Measurements from ENCODE around the gene COX8A. TPM values are rescaled to one million over a fixed set of nuclear protein-coding genes. Genes with fewer than 3 reads are reported as not detected.

Gene COX8A
- total RNA-seq, 1 donor: 225 TPM

DNA sequence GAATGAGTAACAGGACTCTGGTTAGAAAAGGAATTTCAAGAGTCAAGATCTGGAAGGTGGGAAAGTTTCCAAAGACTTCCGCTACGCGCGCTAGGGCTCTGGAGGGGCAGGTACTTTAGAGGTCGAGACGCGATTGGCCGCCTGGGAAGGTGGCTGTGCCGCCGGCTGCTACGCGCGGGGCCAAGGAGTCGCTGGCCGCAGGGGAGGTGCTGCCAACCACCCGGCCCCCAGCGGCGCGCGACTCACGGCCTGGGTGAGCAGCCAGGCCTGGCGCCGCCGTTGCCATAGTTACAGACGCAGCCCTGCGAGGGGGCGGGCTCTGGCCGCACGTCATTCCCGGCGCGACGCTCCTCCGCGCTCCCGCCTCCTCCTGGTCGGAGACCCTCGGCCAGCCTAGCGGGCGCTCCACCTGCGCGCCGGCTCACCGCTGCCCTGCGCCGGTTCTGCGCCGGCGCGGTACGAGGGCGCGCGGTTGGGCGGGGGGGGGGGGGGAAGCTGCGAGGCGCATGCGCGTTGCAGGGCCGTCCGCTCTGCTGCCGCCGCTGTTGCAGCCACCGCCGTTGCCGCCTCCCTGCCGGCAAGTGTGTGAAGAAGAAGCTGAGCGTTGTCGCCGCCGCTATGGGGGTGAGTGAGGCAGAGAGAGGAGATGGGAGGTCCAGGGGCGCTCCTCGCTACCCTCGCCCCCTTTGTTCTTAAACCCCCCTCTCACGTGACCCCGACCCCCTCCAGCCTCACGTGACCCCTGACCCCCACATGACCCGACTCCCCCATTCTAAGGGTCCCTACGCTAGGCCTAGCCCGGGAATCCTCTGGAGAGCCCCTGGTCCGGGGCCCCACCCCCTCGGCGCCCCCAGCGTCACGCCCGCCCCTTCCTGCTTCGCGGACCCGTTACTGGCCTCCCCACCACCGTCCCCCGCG is 35.7 kb upstream of the COX8A start, which contains the start of gene NAA40:
TSS of gene NAA40 (plus strand) at position 524 of the 918 bp plus-strand sequence. CDS start at position 619, 95 bp downstream.
- TF ChIP-seq, protein P1, sequence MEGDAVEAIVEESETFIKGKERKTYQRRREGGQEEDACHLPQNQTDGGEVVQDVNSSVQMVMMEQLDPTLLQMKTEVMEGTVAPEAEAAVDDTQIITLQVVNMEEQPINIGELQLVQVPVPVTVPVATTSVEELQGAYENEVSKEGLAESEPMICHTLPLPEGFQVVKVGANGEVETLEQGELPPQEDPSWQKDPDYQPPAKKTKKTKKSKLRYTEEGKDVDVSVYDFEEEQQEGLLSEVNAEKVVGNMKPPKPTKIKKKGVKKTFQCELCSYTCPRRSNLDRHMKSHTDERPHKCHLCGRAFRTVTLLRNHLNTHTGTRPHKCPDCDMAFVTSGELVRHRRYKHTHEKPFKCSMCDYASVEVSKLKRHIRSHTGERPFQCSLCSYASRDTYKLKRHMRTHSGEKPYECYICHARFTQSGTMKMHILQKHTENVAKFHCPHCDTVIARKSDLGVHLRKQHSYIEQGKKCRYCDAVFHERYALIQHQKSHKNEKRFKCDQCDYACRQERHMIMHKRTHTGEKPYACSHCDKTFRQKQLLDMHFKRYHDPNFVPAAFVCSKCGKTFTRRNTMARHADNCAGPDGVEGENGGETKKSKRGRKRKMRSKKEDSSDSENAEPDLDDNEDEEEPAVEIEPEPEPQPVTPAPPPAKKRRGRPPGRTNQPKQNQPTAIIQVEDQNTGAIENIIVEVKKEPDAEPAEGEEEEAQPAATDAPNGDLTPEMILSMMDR (IDR thresholded peaks at IDR 0.05; ENCODE audit: insufficient read depth, low read depth, low read length): peak; percentile 1
- H3K4me3 ChIP-seq (ENCODE audit: low read depth, low read length): peak within 1 kb of the TSS; percentile 92
- peak; percentile 91 for DNase-seq (ENCODE audit: low read depth)

DNA sequence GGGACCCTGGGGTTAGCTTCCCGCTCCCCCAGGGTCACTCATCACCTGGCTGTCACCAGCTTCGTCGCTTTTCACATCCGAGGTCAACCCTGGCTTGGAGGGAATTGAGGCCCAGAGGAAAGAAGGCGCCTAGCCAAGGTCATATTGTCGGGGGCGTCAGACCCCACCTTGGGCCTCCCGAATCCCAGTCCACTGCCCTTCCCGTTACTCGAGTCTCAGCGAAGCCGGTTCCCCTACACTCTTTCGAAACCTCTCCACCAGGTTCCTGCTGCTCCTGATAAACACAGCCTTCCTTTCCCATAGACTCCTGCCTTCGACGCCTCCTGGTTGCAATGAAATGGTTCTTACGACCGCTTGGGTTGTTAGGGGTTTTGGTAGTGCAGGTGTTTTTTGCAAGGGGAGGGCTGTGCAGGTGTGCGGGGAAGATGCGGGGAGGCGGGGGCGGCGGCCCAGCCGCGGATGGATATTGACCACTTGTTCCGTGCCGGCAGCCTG is 35.0 kb upstream of the COX8A start:
- DNase-seq (ENCODE audit: low read depth): peak; percentile 44
- peak overlapping the region; percentile 92 for H3K4me3 ChIP-seq (ENCODE audit: low read depth, low read length)
- TF ChIP-seq, protein P1 (IDR thresholded peaks at IDR 0.05; ENCODE audit: insufficient read depth, low read depth, low read length): no peak

DNA sequence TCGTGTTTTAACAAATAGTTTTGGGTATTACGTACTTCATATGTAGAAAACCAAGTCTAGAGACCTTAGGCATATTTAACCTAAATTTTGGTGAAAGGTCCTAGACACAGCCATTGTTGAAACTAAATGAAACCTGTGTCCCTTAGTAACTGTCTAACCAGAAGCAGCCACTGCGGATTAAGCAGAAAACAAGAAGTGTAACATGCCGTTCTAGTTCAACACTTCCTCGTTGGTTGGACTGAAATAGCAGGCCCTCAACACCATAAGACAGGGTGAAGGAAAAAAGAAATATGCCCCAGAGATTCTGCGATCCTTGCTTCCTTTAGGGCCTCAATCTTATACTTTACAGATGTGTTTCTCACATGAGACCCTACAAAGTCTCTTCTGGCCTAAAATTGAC is 33.6 kb upstream of the COX8A start:
- no peak for DNase-seq (ENCODE audit: low read depth)

DNA sequence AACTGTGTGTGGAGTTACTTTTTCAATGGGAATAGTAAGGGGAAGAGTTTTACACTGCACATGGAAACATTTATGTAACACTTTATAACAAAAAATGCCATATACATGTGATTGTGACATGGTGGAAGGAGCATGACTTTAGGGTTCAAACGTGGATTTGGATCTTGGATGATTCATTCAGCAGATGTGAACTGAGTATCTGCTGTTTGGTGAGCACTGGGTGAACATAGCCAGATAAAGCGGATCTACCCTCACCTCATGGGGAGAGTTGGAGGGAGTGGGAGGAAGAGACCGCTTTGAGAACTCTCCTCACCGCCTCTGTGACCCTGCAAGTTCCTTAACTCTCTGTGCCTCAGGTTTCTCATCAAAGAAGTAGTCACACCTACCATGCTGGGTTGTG is 32.5 kb upstream of the COX8A start:
- no peak overlapping the region for H3K4me3 ChIP-seq (ENCODE audit: low read depth, low read length)
- no peak for DNase-seq (ENCODE audit: low read depth)
- TF ChIP-seq, protein P1 (IDR thresholded peaks at IDR 0.05; ENCODE audit: insufficient read depth, low read depth, low read length): no peak

More for the DNA sequence above, 33.6 kb upstream of the COX8A start:
- H3K4me3 ChIP-seq (ENCODE audit: low read depth, low read length): no peak overlapping the region
- TF ChIP-seq, protein P1 (IDR thresholded peaks at IDR 0.05; ENCODE audit: insufficient read depth, low read depth, low read length): no peak

DNA sequence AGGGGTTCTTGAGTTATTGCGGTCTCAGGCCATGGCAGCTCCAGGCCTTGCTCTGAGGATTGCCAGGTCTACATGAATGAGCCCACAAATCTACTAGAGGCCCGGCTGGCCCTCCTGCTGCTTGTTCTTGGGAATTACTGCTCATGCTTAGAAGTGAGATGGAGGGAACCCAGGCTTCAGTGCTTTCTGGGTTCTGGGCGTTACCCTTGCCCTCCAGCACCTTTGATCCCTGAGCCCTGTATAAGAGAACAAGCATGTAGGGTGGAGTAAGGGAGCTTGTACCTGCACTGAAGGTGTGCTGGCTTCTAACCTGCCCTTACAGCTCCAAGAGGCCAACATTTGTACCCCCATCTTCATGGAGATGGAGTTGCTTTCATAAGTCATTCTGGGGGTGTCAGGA is 31.6 kb upstream of the COX8A start:
- TF ChIP-seq, protein P1 (IDR thresholded peaks at IDR 0.05; ENCODE audit: insufficient read depth, low read depth, low read length): no peak
- DNase-seq (ENCODE audit: low read depth): no peak
- H3K4me3 ChIP-seq (ENCODE audit: low read depth, low read length): no peak overlapping the region

DNA sequence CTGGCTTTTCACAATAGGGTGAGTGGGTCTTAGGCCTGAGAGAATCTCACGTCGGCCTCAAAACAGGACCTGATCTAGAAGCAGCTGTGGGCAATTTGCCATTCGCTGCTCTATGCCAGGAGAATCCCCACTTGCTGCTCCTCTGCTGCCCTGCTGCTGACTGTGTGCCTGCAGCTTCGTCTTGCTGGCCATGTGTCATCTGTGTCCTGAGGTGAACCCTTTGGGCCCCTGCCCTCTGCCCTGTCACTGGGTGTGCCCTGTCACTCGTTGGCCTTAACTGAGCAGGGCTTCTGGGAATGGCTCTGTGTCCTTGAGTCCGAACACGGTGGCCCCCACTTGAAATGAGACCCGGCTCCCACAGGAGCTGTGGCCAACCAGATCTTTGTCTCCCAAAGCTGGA is 29.4 kb upstream of the COX8A start:
- TF ChIP-seq, protein P1 (IDR thresholded peaks at IDR 0.05; ENCODE audit: insufficient read depth, low read depth, low read length): no peak
- no peak overlapping the region for H3K4me3 ChIP-seq (ENCODE audit: low read depth, low read length)
- no peak for DNase-seq (ENCODE audit: low read depth)
